Omental fat pad (tissue), 4 donors: ENCODE data around the gene CD6. TPM values are rescaled to one million over a fixed set of nuclear protein-coding genes. Genes with fewer than 3 reads are reported as not detected.

Experiments used
- ATAC-seq: fragments of 150-250 bp; one replicate; pipeline ENCODE4 v1.9.1; 2016; ENCODE audit warnings: mild to moderate bottlenecking, moderate library complexity; ENCODE audit not compliant: low FRiP score
- DNase-seq: peaks from one replicate; pipeline ENCODE4 v3.0.0-alpha.2; 2019; ENCODE audit warnings: low spot score
- small RNA-seq: library from RNA; depleted of rRNA; stranded (forward); fragments of <200 nt; gene quantifications from one replicate; pipeline ENCODE3, GENCODE V24; 2016
- total RNA-seq, 4 donors: library from RNA; depleted of rRNA; stranded (reverse); fragments of >200 nt; gene quantifications; one replicate each; pipeline ENCODE4 v1.1.0, GENCODE V29; 2016
- TF ChIP-seq, protein P1 (sequence below), 3 donors: fragments of 450-650 bp; IDR thresholded peaks; one replicate each; pipeline ENCODE4 v1.5.1; 2016 to 2017; ENCODE audit warnings: antibody characterized with exemption in 3 of 3, mild to moderate bottlenecking in 3 of 3, moderate library complexity in 2 of 3

CD6 gene
- total RNA-seq, 4 donors from 2014 or later = 0.79 to 6.5 (median 2.2) TPM

DNA sequence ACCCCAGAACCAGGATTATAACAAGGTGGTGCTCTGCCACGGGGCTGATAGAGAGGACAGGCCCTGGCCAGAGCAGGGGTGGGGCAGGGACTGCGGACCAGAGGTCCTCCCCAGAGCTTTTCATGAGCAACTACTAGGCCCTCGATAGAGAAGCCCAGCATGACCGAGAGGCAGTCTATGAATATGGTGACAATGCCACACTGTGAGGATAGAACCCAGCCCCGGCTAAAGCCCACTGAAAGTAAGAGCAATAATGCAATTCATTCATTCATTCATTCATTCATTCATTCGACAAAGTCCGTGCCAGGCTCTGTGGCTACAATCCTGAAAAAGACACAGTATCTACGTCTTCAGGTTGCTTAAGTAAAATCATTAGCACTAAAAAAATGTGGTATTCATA, 95.2 kb downstream of the CD6 start:
- no peak for DNase-seq
- TF ChIP-seq, protein P1, sequence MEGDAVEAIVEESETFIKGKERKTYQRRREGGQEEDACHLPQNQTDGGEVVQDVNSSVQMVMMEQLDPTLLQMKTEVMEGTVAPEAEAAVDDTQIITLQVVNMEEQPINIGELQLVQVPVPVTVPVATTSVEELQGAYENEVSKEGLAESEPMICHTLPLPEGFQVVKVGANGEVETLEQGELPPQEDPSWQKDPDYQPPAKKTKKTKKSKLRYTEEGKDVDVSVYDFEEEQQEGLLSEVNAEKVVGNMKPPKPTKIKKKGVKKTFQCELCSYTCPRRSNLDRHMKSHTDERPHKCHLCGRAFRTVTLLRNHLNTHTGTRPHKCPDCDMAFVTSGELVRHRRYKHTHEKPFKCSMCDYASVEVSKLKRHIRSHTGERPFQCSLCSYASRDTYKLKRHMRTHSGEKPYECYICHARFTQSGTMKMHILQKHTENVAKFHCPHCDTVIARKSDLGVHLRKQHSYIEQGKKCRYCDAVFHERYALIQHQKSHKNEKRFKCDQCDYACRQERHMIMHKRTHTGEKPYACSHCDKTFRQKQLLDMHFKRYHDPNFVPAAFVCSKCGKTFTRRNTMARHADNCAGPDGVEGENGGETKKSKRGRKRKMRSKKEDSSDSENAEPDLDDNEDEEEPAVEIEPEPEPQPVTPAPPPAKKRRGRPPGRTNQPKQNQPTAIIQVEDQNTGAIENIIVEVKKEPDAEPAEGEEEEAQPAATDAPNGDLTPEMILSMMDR (IDR thresholded peaks at IDR 0.05) = no peak
- no peak for ATAC-seq

DNA sequence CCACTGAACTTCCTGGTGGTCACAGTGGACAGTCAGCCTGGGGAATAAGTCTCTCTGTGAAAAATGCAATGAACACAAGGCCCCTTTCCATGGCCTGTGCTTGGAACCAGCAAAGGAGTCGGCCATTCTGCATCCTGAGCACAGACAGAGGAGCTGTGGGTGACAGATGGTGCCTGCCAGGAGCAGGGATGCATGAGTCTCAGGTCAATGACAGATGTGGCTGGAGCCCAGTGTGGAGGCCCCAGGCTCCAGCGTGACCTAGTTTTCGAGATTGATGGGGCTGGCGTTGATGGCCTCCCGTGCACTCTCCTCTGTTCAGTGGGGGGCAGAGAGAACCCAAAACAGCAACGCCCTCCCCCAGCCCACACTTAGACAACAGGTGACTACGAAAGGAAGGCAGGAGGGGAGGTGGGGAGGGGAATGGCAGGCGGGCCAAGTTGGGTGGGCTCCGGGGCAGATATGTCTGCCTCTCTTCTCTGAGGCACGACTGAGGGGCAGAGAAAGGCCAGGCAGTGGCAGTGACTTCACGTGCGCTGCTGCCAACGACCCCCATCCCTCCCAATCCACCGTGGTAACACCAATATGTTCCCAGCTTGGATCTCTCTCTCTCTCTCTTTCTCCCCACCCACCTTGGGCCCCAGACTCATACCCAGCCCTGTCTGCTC, 96.4 kb downstream of the CD6 start:
- ATAC-seq = no peak
- TF ChIP-seq, protein P1 (IDR thresholded peaks at IDR 0.05) = no peak
- no peak for DNase-seq

DNA sequence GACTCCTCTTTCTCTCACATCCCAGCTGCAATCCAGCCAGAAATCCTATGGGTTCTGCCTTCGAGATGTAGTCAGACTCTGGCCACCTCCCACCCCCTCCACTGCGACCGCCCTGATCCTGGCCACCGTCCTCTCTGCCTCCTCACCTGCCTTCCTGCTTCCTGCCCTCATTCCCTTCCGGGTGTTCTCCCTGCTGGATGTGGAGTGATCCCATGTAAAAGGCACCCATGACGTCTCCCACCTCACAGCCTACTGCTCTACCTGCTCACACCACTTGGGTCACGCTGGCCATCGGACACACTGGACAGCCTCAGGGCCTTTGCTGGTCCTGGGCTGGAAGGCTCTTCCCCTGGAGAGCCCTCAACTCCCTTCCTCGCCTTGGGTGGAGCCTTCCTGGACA, 97.1 kb downstream of the CD6 start:
- TF ChIP-seq, protein P1 (IDR thresholded peaks at IDR 0.05) = no peak
- DNase-seq = no peak
- no peak for ATAC-seq

DNA sequence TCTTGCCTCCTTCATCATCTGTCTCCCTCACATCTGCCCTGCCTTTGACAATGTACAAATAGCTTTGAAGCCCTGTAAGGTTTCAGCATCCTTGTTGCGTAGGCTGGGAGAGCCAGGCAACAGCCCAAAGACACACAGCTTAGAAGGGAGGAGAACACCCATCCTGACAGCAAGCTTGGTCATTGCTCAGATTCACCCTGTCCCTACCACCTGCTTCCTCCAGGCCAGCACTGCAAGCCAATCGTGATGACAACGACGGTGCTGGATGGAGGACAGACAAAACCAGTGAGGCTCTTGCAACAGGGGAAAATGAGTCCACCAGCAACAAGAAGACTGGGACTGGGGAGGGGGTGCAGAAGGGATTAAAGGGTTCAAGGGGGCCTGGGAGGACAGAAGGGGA, 97.9 kb downstream of the CD6 start:
- DNase-seq = no peak
- no peak for ATAC-seq
- TF ChIP-seq, protein P1 (IDR thresholded peaks at IDR 0.05) = no peak

Small RNA genes lying within 50 kb of the gene (small RNA-seq; reads per million reads assigned to genes)
- gene RNU6-933P = not detected

Other genes with a start within 250 kb of the CD6 start
- not detected for gene MS4A18, start 247.0 kb upstream of the CD6 start, total RNA-seq
- gene MS4A15, start 214.8 kb upstream of the CD6 start, total RNA-seq = not detected
- not detected for gene MS4A10, start 186.3 kb upstream of the CD6 start, total RNA-seq
- gene CCDC86, start 129.6 kb upstream of the CD6 start, total RNA-seq = 10 to 100 TPM; 17.5 to 68.6 (median 22.5) TPM
- 1 to 10 TPM in 1 of 4 donors, under 1 TPM in 1, not detected in 2; 0.28 to 1.1 TPM for gene PTGDR2, start 115.7 kb upstream of the CD6 start, total RNA-seq
- gene ZP1, start 104.1 kb upstream of the CD6 start, total RNA-seq = 1 to 10 TPM in 2 of 4 donors, not detected in 2; 2.2 to 3.0 TPM
- 10 to 100 TPM; 50.3 to 93.9 (median 58.0) TPM for gene PRPF19, start 65.1 kb upstream of the CD6 start, total RNA-seq
- 100 to 1,000 TPM in 1 of 4 donors, 10 to 100 TPM in 3; 79.6 to 150 (median 88.7) TPM for gene TMEM109, start 57.5 kb upstream of the CD6 start, total RNA-seq
- gene TMEM132A, start 47.2 kb upstream of the CD6 start, total RNA-seq = 10 to 100 TPM in 1 of 4 donors, 1 to 10 TPM in 3; 2.9 to 11.3 (median 6.7) TPM
- 10 to 100 TPM; 17.6 to 56.0 (median 32.3) TPM for gene SLC15A3, start 19.5 kb upstream of the CD6 start, total RNA-seq
- 1 to 10 TPM in 3 of 4 donors, under 1 TPM in 1; 0.37 to 5.4 (median 2.0) TPM for gene CD5, start 130.8 kb downstream of the CD6 start, total RNA-seq
- 10 to 100 TPM in 3 of 4 donors, 1 to 10 TPM in 1; 9.3 to 17.5 (median 12.6) TPM for gene VPS37C, start 189.7 kb downstream of the CD6 start, total RNA-seq
- 10 to 100 TPM in 2 of 4 donors, 1 to 10 TPM in 2; 2.5 to 96.7 (median 7.6) TPM for gene PGA3, start 231.8 kb downstream of the CD6 start, total RNA-seq